HG02973 (cell line): ENCODE measurements around the gene RHEX.

Experiments
- ATAC-seq: cut with Tn5 transposase; IDR thresholded peaks from one replicate; pipeline ENCODE4 v1.9.1; 2021; ENCODE audit warnings: moderate library complexity; ENCODE audit not compliant: unreplicated experiment

The RHEX gene

GRCh38 chr1:206114692-206115640, 62.0 kb downstream of the RHEX start:
- ATAC-seq, result no peak

- no peak for ATAC-seq
These were observed 62.8 kb downstream of the RHEX start for GRCh38 chr1:206115791-206116190.

GRCh38 chr1:206116191-206116872, 63.4 kb downstream of the RHEX start:
- ATAC-seq, result no peak

- no peak for ATAC-seq
These were observed 63.8 kb downstream of the RHEX start for GRCh38 chr1:206116873-206117150.

- ATAC-seq, result no peak
These were observed 64.4 kb downstream of the RHEX start, which contains the start of gene AVPR1B for GRCh38 chr1:206117151-206117948. TSS of gene AVPR1B (minus strand) at chr1:206117388. CDS start at chr1:206116890, 498 bp downstream.

- no peak for ATAC-seq
These were observed 67.4 kb downstream of the RHEX start for GRCh38 chr1:206120406-206120805.

- no peak for ATAC-seq
These were observed 68.3 kb downstream of the RHEX start for GRCh38 chr1:206121269-206121668.

- ATAC-seq, result no peak
These were observed 69.7 kb downstream of the RHEX start for GRCh38 chr1:206122686-206123085.

- ATAC-seq, result no peak
These were observed 72.4 kb downstream of the RHEX start for GRCh38 chr1:206125346-206125745.

- ATAC-seq, result no peak
These were observed 74.4 kb downstream of the RHEX start for GRCh38 chr1:206127336-206127735.

GRCh38 chr1:206128196-206128595, 75.2 kb downstream of the RHEX start:
- no peak for ATAC-seq

- no peak for ATAC-seq
These were observed 78.1 kb downstream of the RHEX start for GRCh38 chr1:206131037-206131436.

GRCh38 chr1:206133751-206134415, 80.9 kb downstream of the RHEX start:
- no peak for ATAC-seq

- no peak for ATAC-seq
These were observed 82.3 kb downstream of the RHEX start for GRCh38 chr1:206135248-206135647.

GRCh38 chr1:206136241-206136640, 83.3 kb downstream of the RHEX start:
- no peak for ATAC-seq

- ATAC-seq, result no peak
These were observed 89.0 kb downstream of the RHEX start for GRCh38 chr1:206142011-206142410.

GRCh38 chr1:206142770-206143169, 89.8 kb downstream of the RHEX start:
- no peak for ATAC-seq

- ATAC-seq, result no peak
These were observed 90.7 kb downstream of the RHEX start for GRCh38 chr1:206143537-206144172.

GRCh38 chr1:206144605-206145004, 91.6 kb downstream of the RHEX start:
- no peak for ATAC-seq

GRCh38 chr1:206145771-206146290, 92.9 kb downstream of the RHEX start:
- no peak for ATAC-seq
